Right atrium auricular region (tissue), 2 donors: ENCODE measurements around the gene ZC3HAV1L. TPM values are rescaled to one million over a fixed set of nuclear protein-coding genes. Genes with fewer than 3 reads are reported as not detected.

Experiments used
- DNase-seq: peaks from one replicate; pipeline ENCODE4 v3.0.0-alpha.2; 2019; ENCODE audit warnings: low spot score
- H3K27ac ChIP-seq, 2 donors: fragments of 200-600 bp; sonication (generic); 1 replicate in 1 of 2; 2 replicates in 1 of 2; pipeline ENCODE4 v1.5.1; 2016 to 2019
- H3K27me3 ChIP-seq, 2 donors: fragments of 200-600 bp; sonication (generic); one replicate each; pipeline versions ENCODE4 v1.5.1 to v1.6.0; 2017 to 2019
- H3K36me3 ChIP-seq: fragments of 200-600 bp; sonication (generic); one replicate; pipeline ENCODE4 v1.5.1; 2016
- H3K4me1 ChIP-seq, 2 donors: fragments of 200-600 bp; sonication (generic); one replicate each; pipeline versions ENCODE4 v1.5.1 to v1.6.0; 2017 to 2019
- H3K4me3 ChIP-seq, 2 donors: fragments of 200-600 bp; sonication (generic); 1 replicate in 1 of 2; 2 replicates in 1 of 2; pipeline ENCODE4 v1.5.1; 2017 to 2019; ENCODE audit warnings: mild to moderate bottlenecking in 1 of 2, moderate library complexity in 1 of 2
- H3K9me3 ChIP-seq, 2 donors: fragments of 200-600 bp; sonication (generic); one replicate each; pipeline ENCODE4 v1.5.1; 2019
- total RNA-seq, 2 donors: library from RNA; depleted of rRNA; stranded (reverse); fragments of >200 nt; gene quantifications; one replicate each; pipeline ENCODE4 v1.1.0, GENCODE V29; 2016
- TF ChIP-seq, protein P1 (sequence below), 2 donors: fragments of 200-600 bp; sonication (generic); IDR thresholded peaks; one replicate each; pipeline ENCODE4 v1.5.1; 2019; ENCODE audit warnings: antibody characterized with exemption in 2 of 2

ZC3HAV1L gene
- total RNA-seq, 2 donors from 2014 or later: 7.3 to 9.4 TPM

DNA sequence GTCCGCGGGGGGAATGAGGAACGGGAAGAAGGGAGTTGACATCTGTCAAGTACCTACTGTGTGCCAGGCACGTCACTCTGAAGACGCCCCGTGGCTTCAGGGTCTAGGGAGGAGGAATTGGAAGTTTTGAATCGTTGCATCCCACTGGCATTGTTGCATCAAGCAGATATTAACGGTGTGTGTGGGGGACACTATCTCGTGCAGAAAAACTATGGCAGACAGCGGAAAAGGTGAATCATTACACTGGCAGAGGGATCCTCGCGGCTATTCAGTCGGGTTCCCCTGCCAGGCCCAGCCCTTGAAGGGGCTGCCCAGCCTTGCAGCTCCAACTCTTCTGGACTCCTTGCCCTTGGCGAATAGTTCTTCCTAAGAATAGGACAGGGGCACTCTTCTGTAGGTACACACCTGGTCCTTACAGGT is 53.6 kb downstream of the ZC3HAV1L start:
- Histone ChIP-seq H3K4me1 (peaks cover 0 to 18% of the 10 kb centered on the region in 2 donors), H3K27ac (no peak overlapping the region), H3K36me3 (no peaks in the 10 kb centered on the region), H3K27me3 (no peaks in the 10 kb centered on the region), H3K9me3 (no peaks in the 10 kb centered on the region), H3K4me3 (peak overlapping the region; percentile 46 to 59)
- DNase-seq: no peak
- TF ChIP-seq, protein P1, sequence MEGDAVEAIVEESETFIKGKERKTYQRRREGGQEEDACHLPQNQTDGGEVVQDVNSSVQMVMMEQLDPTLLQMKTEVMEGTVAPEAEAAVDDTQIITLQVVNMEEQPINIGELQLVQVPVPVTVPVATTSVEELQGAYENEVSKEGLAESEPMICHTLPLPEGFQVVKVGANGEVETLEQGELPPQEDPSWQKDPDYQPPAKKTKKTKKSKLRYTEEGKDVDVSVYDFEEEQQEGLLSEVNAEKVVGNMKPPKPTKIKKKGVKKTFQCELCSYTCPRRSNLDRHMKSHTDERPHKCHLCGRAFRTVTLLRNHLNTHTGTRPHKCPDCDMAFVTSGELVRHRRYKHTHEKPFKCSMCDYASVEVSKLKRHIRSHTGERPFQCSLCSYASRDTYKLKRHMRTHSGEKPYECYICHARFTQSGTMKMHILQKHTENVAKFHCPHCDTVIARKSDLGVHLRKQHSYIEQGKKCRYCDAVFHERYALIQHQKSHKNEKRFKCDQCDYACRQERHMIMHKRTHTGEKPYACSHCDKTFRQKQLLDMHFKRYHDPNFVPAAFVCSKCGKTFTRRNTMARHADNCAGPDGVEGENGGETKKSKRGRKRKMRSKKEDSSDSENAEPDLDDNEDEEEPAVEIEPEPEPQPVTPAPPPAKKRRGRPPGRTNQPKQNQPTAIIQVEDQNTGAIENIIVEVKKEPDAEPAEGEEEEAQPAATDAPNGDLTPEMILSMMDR (IDR thresholded peaks at IDR 0.05): no peak

DNA sequence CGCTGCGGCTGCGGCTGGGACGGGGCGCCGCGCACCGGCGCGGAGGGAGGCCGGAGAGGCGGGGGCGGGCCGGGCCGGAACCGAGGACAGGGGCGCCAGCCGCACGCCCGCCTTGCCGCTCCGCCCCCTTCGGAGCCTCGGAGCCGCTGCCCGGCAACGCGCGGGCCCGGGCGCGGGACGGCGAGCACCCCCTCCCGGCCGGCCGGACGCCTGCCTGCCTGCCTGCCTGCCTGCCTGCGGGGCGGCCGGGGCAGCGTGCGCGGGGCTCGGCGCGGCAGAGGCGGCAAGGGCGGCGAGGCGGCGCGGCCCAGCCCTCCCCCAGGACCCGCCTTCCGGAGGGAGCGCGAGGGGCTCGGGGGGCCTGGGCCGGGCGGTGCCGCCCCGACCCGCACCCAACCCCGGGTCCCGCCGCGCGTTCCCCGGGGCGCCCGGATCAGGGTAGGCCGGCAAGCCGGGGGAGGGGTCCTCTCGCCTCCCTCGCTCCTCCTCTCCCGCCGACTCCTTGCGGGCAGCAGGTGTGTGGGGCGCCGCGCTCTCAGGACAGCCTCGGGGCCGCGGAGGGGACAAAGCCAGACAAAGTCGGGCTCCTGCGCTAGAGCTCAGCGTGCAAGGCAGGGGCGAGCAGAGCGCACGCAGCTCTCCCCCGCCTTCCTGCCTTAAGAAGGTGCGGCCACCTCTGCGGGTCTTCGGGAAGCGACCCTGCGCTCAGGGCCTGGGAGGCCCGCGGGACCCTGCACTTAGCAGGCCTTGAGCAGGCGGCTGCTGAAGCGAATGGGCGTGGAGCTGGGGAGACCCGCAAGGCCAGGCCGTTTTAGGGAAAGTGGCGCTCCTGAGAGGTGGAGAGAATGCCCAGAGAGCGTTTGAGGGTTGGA is 54.3 kb downstream of the ZC3HAV1L start, which contains the start of gene KIAA1549:
Gene KIAA1549, minus strand, starts transcription at position 58 of the 872 bp plus-strand sequence. CDS start 120 bp downstream, outside the sequence.
- TF ChIP-seq, protein P1 (IDR thresholded peaks at IDR 0.05): no peak
- H3K27ac ChIP-seq: no peak within 1 kb of the TSS
- no peak for DNase-seq

DNA sequence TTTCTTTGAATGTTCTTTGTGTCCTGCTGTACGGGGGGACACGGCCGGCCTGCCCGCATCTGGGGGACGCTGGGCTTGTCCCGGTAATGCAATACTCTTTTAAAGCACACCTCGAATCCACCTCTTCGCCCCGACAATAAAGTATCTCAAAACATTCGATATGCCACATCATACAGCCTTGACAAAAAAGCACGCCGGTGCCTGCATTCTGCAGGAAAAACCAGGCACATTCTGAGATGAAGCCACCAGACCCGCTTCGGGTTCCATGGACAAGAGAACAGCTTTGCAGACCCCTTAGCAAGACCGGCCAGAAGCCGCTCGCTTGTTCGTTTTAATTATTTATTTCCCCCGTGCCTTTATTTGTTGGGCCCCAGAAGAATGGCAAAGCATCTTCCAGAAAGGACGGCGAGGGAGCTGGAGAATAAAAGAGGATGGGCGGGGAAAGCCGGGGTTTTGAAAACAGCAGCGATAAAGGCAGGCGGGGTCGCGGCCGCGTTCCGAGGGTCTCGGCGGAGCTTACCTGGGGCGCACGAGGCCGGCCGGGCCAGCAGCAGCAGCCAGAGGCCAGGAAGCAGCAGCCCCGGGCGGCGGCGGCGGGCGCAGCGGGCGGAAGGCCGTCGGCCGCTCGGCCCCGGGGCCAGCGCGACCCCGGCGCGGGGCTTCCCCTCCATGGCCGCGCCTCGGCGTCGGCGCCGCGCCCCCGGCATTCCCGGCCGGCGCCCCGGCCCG is 55.1 kb downstream of the ZC3HAV1L start:
- DNase-seq: no peak
- Histone ChIP-seq H3K4me3 (peak overlapping the region; percentile 42 to 59), H3K36me3 (no peaks in the 10 kb centered on the region), H3K9me3 (no peaks in the 10 kb centered on the region), H3K4me1 (peaks cover 0 to 18% of the 10 kb centered on the region in 2 donors), H3K27ac (no peak overlapping the region), H3K27me3 (no peaks in the 10 kb centered on the region)
- TF ChIP-seq, protein P1 (IDR thresholded peaks at IDR 0.05): no peak

More for the DNA sequence above, 54.3 kb downstream of the ZC3HAV1L start, which contains the start of gene KIAA1549:
- Histone ChIP-seq H3K27me3 (no peaks in the 10 kb centered on the region), H3K4me1 (peaks cover 0 to 18% of the 10 kb centered on the region in 2 donors), H3K4me3 (peak within 1 kb of the TSS; percentile 46 to 59), H3K36me3 (no peaks in the 10 kb centered on the region), H3K9me3 (no peaks in the 10 kb centered on the region)

DNA sequence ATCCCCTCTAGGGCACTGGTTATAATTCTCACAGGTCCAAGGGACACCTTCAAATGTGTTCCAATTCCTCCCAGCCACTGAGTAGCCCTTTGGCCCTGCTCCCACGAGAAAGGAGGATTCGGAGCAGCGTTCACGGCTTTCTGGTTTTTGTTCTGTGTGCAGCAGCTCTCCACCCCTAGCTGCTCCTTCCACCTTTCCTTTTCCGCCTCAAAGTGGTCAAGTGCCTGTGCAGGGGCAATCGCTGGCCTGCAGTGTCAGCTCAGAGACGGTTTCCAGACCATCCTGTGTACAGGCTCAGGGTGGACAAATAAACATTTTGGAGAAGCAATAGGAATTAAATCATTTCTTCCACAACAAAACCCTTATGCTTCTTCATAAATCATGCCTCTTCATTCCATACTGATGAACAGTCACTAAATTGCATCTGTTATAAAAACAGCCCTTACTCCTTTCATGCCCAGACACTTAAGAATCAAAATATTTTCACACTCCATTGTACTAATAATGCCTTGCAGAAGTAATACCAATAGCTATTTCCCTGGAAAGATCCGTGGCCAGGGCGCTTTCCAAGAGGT is 55.8 kb downstream of the ZC3HAV1L start:
- peaks cover 0 to 18% of the 10 kb centered on the region in 2 donors for H3K4me1 ChIP-seq
- no peaks in the 10 kb centered on the region for H3K36me3 ChIP-seq
- no peaks in the 10 kb centered on the region for H3K9me3 ChIP-seq
- peak overlapping the region; percentile 42 to 59 for H3K4me3 ChIP-seq
- no peak for DNase-seq
- H3K27me3 ChIP-seq: no peaks in the 10 kb centered on the region
- H3K27ac ChIP-seq: no peak overlapping the region
- TF ChIP-seq, protein P1 (IDR thresholded peaks at IDR 0.05): no peak

DNA sequence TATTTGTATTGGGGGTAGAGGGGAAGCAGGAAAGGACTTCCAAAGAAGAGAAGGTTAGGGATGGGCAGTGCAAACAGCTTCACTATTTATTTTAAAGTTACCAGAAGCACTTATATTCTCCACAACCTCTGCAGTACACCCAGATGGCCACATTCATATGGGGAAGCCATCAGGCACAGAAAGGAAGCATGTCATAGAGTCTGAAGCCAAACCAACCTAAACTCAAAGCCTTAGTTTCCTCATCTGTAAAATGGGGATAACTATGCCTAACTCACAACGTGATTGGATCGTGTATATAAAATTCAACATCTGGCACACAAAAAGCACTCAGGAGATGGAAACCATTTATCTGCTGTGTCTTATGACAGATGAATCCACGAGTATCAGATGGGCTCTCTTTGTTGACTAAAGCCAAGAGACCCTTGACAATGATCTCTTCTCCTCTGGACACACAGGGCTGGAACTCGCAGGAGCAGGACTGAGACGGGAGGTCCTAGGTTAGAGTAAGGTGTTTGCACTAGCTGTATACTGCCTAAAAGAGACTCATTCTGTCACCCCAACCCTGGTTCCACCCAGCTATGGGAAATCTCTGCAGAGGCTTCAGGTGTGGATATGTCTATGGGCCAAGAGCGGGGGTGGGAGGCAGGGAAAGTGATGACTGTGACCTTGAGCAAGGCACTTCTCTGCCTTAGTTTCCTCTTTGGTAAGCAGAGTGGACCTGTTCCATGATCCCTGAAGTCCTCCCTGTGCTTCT is 56.4 kb downstream of the ZC3HAV1L start:
- Histone ChIP-seq H3K4me1 (peaks cover 0 to 18% of the 10 kb centered on the region in 2 donors), H3K36me3 (no peaks in the 10 kb centered on the region), H3K27me3 (no peaks in the 10 kb centered on the region), H3K9me3 (no peaks in the 10 kb centered on the region), H3K4me3 (no peak overlapping the region), H3K27ac (no peak overlapping the region)
- no peak for DNase-seq
- TF ChIP-seq, protein P1 (IDR thresholded peaks at IDR 0.05): no peak
